HG03575 (cell line): ENCODE measurements around the gene UBXN1.
"Not testable (repeated sequence)": the region's sequence is repeated elsewhere in the genome, so short reads cannot be mapped to it uniquely, and the experiment has no call there.

Source experiments
- ATAC-seq: cut with Tn5 transposase; IDR thresholded peaks from one replicate; pipeline ENCODE4 v1.9.1; 2021; ENCODE audit not compliant: unreplicated experiment, insufficient number of reproducible peaks, low FRiP score; ENCODE audit errors: extremely low read depth

Gene UBXN1

DNA sequence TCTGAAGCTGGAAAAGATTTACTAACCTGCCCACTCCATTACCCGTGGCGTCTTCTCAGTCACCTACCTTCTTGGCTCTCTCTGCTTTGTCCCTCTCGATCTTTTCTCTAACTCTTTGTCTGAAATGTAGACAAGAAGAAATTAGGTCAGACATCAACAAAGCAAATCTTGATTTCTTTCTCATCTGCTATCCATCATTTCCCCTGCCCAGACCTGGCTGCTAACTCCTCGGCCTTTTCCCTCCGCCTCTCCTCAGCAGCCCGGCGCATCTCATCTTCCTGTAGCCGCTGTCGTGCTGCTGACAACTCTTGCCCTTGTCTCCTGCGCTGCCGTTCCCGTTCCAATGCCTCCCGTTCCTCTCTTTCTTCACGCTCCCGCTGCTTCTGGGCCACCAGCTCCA is 1.2 kb downstream of the UBXN1 start:
- ATAC-seq, result no peak

DNA sequence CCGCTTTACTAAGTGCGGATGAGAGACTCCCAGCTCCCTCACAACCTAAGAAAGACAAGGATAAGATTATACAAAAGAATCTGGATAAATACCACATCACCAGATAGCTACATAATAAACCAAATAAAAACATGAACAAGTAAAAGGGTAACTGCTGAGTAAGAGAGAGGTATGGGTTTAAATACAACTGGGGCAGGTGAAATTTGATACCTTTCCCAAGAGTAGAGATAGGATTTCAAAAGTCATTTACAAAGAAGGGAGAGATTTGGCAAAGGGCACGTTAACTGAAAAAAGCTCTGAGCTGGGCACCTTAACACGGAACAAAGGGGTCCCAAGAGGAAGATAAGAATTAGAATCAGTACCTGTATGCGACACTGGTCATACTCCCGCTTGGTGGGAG is 1.7 kb downstream of the UBXN1 start:
- ATAC-seq, result no peak

DNA sequence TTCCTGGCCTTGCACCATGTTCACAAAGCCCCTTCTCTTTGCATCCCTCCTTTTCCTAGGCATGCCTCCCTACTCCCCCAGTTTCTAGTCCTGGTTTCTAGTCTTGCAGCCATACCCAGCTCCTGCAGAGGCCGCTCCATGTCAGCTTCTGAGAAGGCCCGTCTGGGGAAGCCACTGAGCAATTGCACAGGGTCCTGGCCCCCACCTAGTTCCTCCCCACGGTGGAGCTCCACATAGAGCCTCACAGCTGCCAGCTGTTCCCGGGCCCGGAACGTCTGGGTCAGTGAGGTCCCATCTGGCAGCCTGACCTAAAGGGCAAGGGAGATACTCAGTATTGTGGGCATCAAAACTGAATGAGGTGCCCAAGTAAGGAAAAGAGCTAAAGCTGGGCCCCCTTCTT is 2.2 kb downstream of the UBXN1 start:
- ATAC-seq, result no peak

DNA sequence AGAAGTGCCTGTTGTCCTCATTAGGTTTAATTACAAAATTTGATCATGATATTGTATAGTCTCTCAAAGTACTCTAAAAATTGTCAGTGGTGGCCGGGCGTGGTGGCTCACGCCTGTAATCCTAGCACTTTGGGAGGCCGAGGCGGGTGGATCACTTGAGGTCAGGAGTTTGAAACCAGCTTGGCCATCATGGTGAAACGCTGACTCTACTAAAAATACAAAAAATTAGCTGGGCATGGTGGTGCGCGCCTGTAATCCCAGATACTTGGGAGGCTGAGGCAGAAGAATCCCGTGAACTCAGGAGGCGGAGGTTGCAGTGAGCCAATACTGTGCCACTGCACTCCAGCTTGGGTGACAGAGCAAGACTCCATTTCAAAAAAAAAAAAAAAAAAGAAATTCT is 3.5 kb downstream of the UBXN1 start:
- not testable (repeated sequence) for ATAC-seq

DNA sequence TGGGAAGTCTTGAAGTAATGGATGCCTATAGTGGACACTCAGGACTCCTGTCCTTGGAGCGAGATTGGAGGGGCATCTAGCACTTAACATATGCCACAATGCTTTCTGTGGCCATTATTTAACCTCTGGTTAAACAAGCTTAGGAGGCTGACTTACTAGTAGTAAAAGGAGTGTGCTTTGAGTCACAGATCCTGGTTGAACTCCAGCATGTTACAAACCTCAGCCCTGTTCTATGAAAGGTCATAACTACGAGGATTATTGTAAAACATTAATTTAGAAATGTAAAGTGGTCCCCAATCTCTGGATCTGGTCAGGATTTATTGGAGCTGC is 5.7 kb downstream of the UBXN1 start:
- ATAC-seq, result no peak

DNA sequence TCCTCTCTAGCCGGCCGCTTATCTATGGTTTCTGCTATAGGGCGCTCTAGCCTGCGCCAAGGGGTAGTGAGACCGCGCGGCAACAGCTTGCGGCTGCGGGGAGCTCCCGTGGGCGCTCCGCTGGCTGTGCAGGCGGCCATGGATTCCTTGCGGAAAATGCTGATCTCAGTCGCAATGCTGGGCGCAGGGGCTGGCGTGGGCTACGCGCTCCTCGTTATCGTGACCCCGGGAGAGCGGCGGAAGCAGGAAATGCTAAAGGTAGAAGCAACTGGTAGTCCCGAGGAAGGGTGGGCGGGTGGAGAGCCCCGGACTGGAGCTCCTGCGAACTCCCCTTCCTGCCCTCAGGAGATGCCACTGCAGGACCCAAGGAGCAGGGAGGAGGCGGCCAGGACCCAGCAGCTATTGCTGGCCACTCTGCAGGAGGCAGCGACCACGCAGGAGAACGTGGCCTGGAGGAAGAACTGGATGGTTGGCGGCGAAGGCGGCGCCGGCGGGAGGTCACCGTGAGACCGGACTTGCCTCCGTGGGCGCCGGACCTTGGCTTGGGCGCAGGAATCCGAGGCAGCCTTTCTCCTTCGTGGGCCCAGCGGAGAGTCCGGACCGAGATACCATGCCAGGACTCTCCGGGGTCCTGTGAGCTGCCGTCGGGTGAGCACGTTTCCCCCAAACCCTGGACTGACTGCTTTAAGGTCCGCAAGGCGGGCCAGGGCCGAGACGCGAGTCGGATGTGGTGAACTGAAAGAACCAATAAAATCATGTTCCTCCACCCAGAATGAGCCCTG is 7.1 kb downstream of the UBXN1 start, which contains the start of the genes LBHD1 and UQCC3:
TSS of gene LBHD1 (minus strand) at position 660 of the 782 bp plus-strand sequence. CDS start 2,236 bp downstream, outside the sequence.
TSS of gene UQCC3 (plus strand) at position 66 of the 782 bp plus-strand sequence. CDS start at position 139, 73 bp downstream.
- ATAC-seq, result no peak

DNA sequence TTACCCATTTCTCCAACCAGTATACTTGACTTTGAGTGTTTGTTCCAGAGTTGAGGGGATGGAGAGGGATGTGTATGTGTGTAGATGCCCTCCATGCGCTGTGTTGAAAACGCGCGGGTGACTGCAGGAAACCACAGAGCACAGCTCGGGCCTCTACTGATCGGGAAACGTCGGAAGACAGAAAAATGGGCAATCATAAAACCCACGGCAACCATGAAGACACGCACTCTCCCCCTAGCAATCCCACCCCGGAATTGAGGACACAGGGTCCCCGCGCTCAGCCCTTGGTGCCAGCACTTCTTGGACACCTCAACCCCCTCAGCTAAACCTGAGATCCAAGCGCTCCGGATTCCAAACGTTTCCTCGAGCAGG is 7.7 kb downstream of the UBXN1 start:
- no peak for ATAC-seq

DNA sequence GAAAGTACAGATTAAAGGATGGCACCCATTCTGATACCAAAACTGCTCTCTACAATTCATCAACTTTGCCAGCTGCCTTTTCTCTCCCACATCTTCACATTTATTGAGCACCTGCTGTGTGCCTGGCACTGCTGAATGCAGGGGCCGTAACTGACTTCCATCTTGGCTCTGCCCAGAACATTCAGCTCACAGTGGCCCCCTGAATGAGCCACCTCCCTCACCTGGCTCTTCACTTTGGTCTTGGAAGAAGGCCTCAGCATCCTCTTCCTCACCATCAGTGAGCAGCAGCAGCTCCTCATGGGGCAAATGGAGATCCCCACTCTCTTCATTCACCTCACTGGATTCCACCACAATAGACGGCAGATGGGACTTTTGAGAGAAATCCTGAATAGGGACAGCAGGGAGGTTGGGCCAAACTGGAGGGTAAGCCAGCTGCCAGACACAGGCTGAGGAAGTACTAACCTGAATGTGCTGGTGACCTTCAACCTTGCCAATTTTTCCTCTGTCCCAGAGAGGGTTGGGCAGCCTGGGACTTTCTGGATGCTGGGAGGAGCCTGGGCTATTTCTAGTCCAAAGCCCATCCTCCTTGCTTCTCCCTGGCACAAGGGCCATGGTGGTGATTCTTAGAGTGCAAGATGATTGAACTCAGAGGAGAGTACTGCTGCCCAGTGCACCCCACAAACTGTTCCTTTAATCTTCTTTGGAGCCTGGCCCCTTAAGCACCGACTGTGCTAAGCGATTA is 9.3 kb downstream of the UBXN1 start:
- ATAC-seq, result no peak

DNA sequence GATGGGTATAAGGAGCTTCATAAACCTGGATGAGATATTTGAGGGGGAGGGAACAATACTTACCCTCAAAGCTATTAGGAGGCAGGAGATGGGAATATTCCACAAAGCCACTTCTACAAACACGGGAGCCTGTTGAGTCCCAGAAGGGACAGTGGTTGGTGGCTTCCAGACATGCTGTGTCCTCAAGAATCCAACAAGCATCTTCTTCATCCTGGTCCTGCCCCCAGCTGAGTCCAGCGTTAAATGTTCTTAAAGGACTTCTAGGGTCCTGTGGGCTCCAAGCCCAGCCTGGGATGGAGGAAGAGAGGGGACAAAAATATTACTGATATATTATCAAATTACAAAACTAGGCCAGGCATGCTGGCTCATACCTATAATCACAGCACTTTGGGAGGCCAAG is 11.4 kb downstream of the UBXN1 start:
- ATAC-seq, result no peak

DNA sequence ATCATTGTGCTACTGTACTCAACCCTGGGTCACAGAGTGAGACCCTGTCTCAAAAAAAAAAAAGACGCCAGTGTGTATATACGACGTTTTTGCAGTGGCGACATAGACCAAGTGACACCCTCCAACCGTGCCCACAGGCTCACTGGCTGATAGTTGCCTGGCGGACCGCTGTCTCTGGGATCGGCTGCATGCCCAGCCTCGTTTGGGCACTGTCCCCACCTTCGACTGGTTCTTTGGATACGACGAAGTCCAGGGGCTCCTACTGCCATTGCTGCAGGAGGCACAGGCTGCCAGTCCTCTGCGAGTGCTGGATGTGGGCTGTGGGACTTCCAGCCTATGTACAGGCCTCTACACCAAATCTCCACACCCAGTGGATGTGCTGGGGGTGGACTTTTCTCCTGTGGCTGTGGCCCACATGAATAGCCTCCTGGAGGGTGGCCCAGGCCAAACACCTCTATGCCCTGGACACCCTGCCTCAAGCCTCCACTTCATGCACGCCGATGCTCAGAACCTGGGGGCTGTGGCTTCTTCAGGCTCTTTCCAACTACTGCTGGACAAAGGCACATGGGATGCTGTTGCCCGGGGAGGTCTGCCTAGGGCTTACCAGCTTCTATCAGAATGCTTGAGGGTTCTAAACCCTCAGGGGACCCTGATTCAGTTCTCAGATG is 12.5 kb downstream of the UBXN1 start:
- ATAC-seq, result no peak

DNA sequence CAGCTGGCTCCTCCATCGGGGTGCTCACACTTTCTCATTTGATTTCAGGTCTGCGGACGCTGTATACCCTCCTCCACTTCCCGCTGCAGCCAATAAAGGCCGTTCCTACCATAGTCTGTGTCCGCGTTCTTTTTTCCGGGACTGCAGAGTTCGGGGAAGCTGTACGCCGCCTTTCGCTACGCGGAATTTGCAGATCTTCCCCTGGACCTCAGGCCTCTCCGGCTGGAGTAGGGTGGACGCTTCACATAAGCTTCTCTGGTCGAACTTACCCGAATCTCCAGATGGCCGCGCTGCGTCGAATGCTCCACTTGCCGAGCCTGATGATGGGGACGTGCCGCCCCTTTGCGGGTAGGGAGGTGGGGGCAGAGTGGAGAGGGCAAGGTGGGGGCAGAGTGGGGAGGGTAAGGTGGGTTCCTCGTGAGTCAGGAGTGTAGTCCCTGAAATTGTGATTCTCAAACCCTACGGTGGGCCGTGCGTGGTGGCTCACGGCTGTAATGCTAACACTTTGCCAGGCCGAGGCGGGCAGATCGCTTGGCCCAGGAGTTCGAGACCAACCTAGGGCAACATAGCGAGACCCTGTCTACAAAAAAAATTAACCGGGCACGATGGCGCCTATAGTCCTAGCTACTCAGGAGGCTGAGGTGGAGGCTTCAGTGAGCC is 13.1 kb downstream of the UBXN1 start:
- no peak for ATAC-seq

DNA sequence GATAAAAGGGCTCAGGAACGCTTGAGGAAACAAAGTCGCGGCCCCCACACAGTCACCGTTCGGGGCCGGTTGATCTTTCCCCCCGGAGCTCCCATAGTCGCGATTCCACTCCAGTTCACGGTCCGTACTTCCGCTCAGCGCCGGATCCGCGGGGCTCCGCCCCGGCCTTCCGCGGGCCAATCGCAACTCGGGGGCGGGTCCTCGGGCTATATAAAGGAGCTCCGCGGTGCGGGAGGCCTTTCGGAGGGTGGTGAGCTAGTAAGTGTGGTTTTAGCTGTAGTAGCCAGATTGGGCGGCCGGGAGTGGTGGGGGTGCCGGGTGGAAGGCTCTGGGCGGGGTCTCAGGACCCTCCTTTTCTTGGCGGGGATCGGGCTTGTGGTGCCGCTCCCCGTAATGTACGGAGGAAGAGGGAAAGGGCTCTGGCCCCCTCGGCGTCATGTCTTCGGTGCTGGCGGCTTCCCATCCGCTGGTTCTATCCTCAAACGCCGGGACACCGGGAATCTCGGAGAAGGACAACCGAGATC is 13.7 kb downstream of the UBXN1 start, which contains the start of the genes C11orf98 and CSKMT:
TSS of gene C11orf98 (minus strand) at position 136 of the 524 bp plus-strand sequence. CDS start at position 95, 41 bp downstream.
TSS of gene CSKMT (plus strand) at position 238 of the 524 bp plus-strand sequence. CDS start 568 bp downstream, outside the sequence.
- no peak for ATAC-seq

DNA sequence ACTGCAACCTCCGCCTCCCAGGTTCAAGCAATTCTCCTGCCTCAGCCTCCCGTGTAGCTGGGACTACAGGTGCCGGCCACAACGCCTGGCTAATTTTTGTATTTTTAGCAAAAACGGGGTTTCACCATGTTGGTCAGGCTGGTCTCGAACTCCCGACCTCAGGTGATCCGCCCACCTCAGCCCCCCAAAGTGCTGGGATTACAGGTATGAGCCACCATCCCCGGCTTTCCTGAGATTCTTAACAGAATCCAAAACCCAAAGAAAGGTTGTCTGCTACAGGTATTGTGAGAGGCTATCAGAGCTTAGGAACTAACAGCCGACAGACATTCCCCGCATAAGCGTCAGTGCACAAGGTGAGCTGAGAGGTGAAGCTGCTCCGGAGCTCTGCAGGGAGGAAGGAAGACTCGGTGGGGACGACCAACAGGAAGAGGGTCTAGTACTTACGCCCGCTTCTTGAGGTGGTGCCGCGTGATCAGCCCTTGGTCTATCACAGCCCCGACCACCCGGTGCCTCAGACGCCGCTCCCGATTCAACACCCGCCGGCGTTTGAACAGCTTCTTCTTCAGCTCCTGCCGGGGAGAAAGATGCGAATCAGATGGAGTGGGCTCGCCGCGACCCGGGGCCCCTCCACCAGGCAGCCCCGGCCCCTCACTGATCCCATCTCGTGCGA is 14.3 kb downstream of the UBXN1 start:
- no peak for ATAC-seq

DNA sequence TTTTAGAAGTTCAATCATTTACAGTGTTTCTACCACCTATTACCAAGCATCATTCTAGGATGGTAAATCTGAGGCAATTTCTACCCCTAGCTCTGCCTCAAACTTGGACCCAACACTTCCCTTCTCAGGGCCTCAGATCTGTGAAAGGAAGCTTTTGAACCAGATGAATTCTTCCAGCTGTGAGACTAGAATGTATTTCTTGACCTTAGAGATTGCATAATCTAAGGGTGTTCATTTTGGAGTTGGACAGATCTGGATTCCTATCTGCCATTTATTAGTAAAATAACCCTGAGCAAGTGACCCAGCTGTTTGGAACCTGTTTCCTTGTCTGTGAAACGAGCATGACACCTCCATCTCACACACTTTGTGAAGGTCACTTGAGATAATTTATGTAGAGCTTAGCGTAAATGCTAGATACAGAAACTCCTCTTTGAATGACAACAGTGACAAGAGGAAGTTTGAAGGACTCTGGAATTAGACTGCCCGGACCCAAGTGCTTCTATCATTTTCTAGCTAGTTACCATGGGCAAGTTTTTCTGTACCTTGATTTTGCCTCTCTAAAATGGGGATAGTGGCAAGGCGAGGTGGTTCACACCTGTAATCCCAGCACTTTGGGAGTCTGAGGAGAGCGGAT is 22.0 kb downstream of the UBXN1 start:
- ATAC-seq, result no peak

DNA sequence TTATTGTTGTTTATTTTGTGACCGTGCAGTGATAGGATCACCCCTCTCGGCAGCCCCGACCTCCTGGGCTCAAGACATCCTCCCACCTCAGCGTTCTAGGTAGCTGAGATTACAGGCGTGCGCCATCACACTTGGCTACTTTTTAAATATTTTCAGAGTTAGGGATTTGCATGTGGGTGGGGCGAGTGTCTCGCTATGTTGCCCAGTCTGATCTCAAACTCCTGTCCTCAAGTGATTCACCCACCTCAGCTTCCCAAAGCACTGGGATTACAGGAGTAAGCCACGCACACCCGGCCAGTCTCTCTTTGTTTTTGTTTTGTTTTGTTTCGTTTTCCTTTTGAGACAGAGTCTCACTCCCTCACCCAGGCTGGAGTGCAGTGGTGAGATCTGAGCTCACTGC is 24.6 kb downstream of the UBXN1 start:
- ATAC-seq, result no peak

DNA sequence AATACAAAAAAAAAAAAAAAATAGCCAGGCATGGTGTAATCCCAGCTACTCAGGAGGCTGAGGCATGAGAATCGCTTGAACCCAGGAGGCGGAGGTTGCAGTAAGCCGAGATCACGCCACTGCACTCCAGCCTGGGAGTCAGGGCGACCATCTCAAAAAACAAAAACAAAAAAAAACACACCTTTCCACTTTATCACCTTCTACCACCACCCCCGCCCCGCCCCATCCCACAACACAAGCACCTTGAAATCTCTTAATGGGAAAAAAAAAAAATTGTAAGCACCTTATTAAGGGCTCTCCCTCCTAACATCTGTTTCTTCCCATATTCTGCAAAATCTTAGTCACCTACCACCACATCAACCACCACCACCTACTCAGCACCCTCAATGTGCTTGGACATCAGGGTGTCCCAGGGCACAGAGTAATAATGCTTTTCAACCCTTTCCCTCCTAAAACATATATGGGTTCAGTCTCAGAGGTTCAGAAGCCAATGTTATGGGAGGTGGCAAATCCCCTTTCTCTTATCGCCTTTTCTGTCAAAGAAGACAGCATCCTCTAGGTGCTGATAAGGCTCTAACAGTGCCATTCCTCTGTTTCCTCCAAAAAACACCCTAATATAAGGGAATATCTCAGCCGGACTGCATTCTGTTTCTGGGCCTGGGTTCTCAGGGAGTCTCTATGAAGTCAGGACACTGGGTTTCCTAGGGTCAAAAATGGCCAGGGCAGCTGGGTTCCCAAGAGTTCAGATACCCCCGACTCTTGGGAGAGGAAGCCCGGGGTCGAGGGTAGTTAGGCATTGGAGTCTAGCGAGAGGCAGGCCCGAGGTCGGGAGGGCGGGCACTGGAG is 26.5 kb downstream of the UBXN1 start:
- ATAC-seq, result no peak

DNA sequence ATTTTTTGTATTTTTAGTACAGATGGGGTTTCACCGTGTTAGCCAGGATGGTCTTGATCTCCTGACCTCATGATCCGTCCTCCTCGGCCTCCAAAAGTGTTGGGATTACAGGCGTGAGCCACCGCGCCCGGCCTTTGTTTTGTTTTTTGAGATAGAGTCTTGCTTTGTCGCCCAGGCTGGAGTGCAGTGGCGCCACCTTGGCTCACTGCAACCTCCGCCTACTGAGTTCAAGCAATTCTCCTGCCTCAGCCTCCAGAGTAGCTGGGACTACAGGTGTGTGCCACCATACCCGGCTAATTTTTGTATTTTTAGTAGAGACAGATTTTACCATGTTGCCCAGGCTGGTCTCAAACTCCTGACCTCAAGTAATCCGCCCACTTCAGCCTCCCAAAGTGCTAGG is 28.6 kb downstream of the UBXN1 start:
- not testable (repeated sequence) for ATAC-seq
